Neural progenitor cell (in vitro differentiated cells): Measurements from ENCODE around the gene RASD1. TPM values are rescaled to one million over a fixed set of nuclear protein-coding genes. Genes with fewer than 3 reads are reported as not detected.

Experiments used
- DNase-seq: peaks from one replicate; pipeline ENCODE4 v3.0.0-alpha.2; 2016; ENCODE audit warnings: low spot score
- H2AFZ ChIP-seq: fragments of 200-600 bp; sonication (generic); replicated peaks from 2 replicates; pipeline ENCODE4 v1.6.1; 2016; ENCODE audit warnings: antibody characterized with exemption
- H3F3A ChIP-seq: fragments of 200-600 bp; sonication (generic); 2 replicates; pipeline ENCODE4 v1.6.1; 2016; ENCODE audit warnings: antibody characterized with exemption, low read depth
- H3K27ac ChIP-seq: fragments of 200-600 bp; sonication (generic); 2 replicates; pipeline ENCODE4 v1.5.1; 2016; ENCODE audit warnings: mild to moderate bottlenecking
- H3K27me3 ChIP-seq: fragments of 200-600 bp; sonication (generic); 2 replicates; pipeline ENCODE4 v1.6.1; 2016; ENCODE audit warnings: mild to moderate bottlenecking, moderate library complexity
- H3K36me3 ChIP-seq: fragments of 200-600 bp; sonication (generic); 2 replicates; pipeline ENCODE4 v1.5.1; 2016
- H3K4me1 ChIP-seq: fragments of 200-600 bp; sonication (generic); 2 replicates; pipeline ENCODE4 v1.6.1; 2016; ENCODE audit warnings: mixed run types
- H3K4me2 ChIP-seq: fragments of 200-600 bp; sonication (generic); 2 replicates; pipeline ENCODE4 v1.6.1; 2016
- H3K4me3 ChIP-seq: fragments of 200-600 bp; sonication (generic); 2 replicates; pipeline ENCODE4 v1.5.1; 2016
- H3K79me2 ChIP-seq: fragments of 200-600 bp; sonication (generic); 2 replicates; pipeline ENCODE4 v1.6.1; 2016; ENCODE audit warnings: low read depth
- H3K9ac ChIP-seq: fragments of 200-600 bp; sonication (generic); 2 replicates; pipeline ENCODE4 v1.6.1; 2016
- H3K9me3 ChIP-seq: fragments of 200-600 bp; sonication (generic); 2 replicates; pipeline ENCODE4 v1.5.1; 2016; ENCODE audit warnings: low read depth
- H4K20me1 ChIP-seq: fragments of 200-600 bp; sonication (generic); 2 replicates; pipeline ENCODE4 v1.6.1; 2016; ENCODE audit warnings: low read depth
- H3K27ac Mint-ChIP-seq: 3 replicates; pipeline ENCODE4 v1.8.0; 2021; ENCODE audit warnings: mixed read lengths
- H3K27me3 Mint-ChIP-seq: 2 replicates; pipeline ENCODE4 v1.8.0; 2022; ENCODE audit warnings: low read depth, mild to moderate bottlenecking, inconsistent platforms, moderate library complexity, mixed read lengths; ENCODE audit not compliant: insufficient read depth
- H3K36me3 Mint-ChIP-seq: 3 replicates; pipeline ENCODE4 v1.8.0; 2021; ENCODE audit warnings: mixed read lengths
- H3K4me1 Mint-ChIP-seq: 3 replicates; pipeline ENCODE4 v1.8.0; 2021; ENCODE audit warnings: mixed read lengths
- H3K4me3 Mint-ChIP-seq: 3 replicates; pipeline ENCODE4 v1.8.0; 2021; ENCODE audit warnings: mild to moderate bottlenecking, moderate library complexity, mixed read lengths
- H3K9me3 Mint-ChIP-seq: 3 replicates; pipeline ENCODE4 v1.8.0; 2020; ENCODE audit warnings: mixed read lengths
- CTCF ChIP-seq: fragments of 200-600 bp; sonication (generic); IDR thresholded peaks from 2 replicates; pipeline ENCODE4 v1.5.1; 2017; ENCODE audit warnings: antibody characterized with exemption, mild to moderate bottlenecking
- EZH2 ChIP-seq: fragments of 200-600 bp; sonication (generic); IDR thresholded peaks from 2 replicates; pipeline ENCODE4 v1.6.1; 2017; ENCODE audit warnings: antibody characterized with exemption, mild to moderate bottlenecking, moderate library complexity
- EZH2phosphoT487 ChIP-seq: fragments of 200-600 bp; sonication (generic); IDR thresholded peaks from 2 replicates; pipeline ENCODE4 v1.6.1; 2017; ENCODE audit warnings: antibody characterized with exemption
- total RNA-seq: library from RNA; depleted of rRNA; stranded (reverse); fragments of >200 nt; gene quantifications from 2 replicates; pipeline ENCODE4 v1.2.3, GENCODE V29; 2015; ENCODE audit warnings: low replicate concordance

Gene RASD1
- total RNA-seq, 1 donor from 2014 or later: 0.88 TPM

- H3K4me2 ChIP-seq: no peak overlapping the region
- peaks cover 23% of the 10 kb centered on the region for H4K20me1 ChIP-seq
- H3K4me3 ChIP-seq: no peak overlapping the region
- no peaks in the 10 kb centered on the region for H3K36me3 ChIP-seq
- H3K4me1 ChIP-seq: peaks cover 22% of the 10 kb centered on the region
- H3K79me2 ChIP-seq: peaks cover 73% of the 10 kb centered on the region
- H3F3A ChIP-seq: no peaks in the 10 kb centered on the region
- Mint-ChIP-seq H3K27me3 (no peaks in the 10 kb centered on the region), H3K36me3 (no peaks in the 10 kb centered on the region), H3K4me3 (peak overlapping the region; percentile 29), H3K4me1 (peaks cover 24% of the 10 kb centered on the region), H3K9me3 (no peaks in the 10 kb centered on the region), H3K27ac (no peak overlapping the region)
- no peak for TF ChIP-seq EZH2
- no peak for TF ChIP-seq EZH2phosphoT487
- TF ChIP-seq CTCF: no peak
- H3K9me3 ChIP-seq: no peaks in the 10 kb centered on the region
- no peak for DNase-seq
- H3K27me3 ChIP-seq: no peaks in the 10 kb centered on the region
- H3K9ac ChIP-seq: no peak overlapping the region
- no peak overlapping the region for H3K27ac ChIP-seq
- no peak overlapping the region for H2AFZ ChIP-seq
Measured at GRCh38 chr17:17479209-17479608, 17.0 kb downstream of the RASD1 start.

GRCh38 chr17:17476865-17477467 is 19.2 kb downstream of the RASD1 start, which contains the start of gene MED9:
Gene MED9 (plus strand): TSS chr17:17477000. CDS start chr17:17477042, 42 bp downstream.
- H3K27ac Mint-ChIP-seq: peak within 1 kb of the TSS; percentile 74
- peak within 1 kb of the TSS; percentile 60 for H3K27ac ChIP-seq
- no peaks in the 10 kb centered on the region for H3K36me3 Mint-ChIP-seq

GRCh38 chr17:17474341-17474740 is 21.9 kb downstream of the RASD1 start:
- H3F3A ChIP-seq: no peaks in the 10 kb centered on the region
- peaks cover 25% of the 10 kb centered on the region for H3K79me2 ChIP-seq
- no peaks in the 10 kb centered on the region for H3K36me3 ChIP-seq
- no peaks in the 10 kb centered on the region for H3K27me3 Mint-ChIP-seq
- H3K4me1 Mint-ChIP-seq: peaks cover 31% of the 10 kb centered on the region
- H3K4me1 ChIP-seq: peaks cover 22% of the 10 kb centered on the region
- no peaks in the 10 kb centered on the region for H3K27me3 ChIP-seq
- no peak overlapping the region for H3K9ac ChIP-seq
- H3K4me3 ChIP-seq: no peak overlapping the region
- H4K20me1 ChIP-seq: peaks cover 6% of the 10 kb centered on the region
- TF ChIP-seq EZH2phosphoT487: no peak
- no peak for TF ChIP-seq CTCF
- TF ChIP-seq EZH2: no peak
- H3K4me3 Mint-ChIP-seq: no peak overlapping the region
- peak overlapping the region; percentile 14 for H3K27ac Mint-ChIP-seq
- H3K36me3 Mint-ChIP-seq: no peaks in the 10 kb centered on the region
- no peak for DNase-seq
- no peak overlapping the region for H3K27ac ChIP-seq
- H3K9me3 ChIP-seq: no peaks in the 10 kb centered on the region
- no peak overlapping the region for H3K4me2 ChIP-seq
- H3K9me3 Mint-ChIP-seq: no peaks in the 10 kb centered on the region
- no peak overlapping the region for H2AFZ ChIP-seq

More at GRCh38 chr17:17476865-17477467, 19.2 kb downstream of the RASD1 start, which contains the start of gene MED9:
- Mint-ChIP-seq H3K27me3 (no peaks in the 10 kb centered on the region), H3K4me1 (peaks cover 29% of the 10 kb centered on the region), H3K4me3 (peak within 1 kb of the TSS; percentile 97), H3K9me3 (no peaks in the 10 kb centered on the region)
- Histone ChIP-seq H3K4me2 (peak within 1 kb of the TSS; percentile 99), H3K36me3 (no peaks in the 10 kb centered on the region), H3K4me1 (peaks cover 23% of the 10 kb centered on the region), H4K20me1 (peaks cover 20% of the 10 kb centered on the region), H3K27me3 (no peaks in the 10 kb centered on the region), H3K9me3 (no peaks in the 10 kb centered on the region), H3K9ac (peak within 1 kb of the TSS; percentile 96), H3K4me3 (peak within 1 kb of the TSS; percentile 92), H2AFZ (peak within 1 kb of the TSS; percentile 86), H3K79me2 (peaks cover 51% of the 10 kb centered on the region), H3F3A (no peaks in the 10 kb centered on the region)
- TF ChIP-seq EZH2phosphoT487 (no peak), EZH2 (no peak), CTCF (no peak)
- DNase-seq: peak; percentile 97
